ENCODE measurements around the gene PLCG2.

Gene PLCG2

GRCh38 chr16:81905277-81905676 lies 126.2 kb downstream of the PLCG2 start:
- no peak for DNase-seq (ENCODE audit: low read depth in 1 of 2, low spot score in 1 of 2)

GRCh38 chr16:81907681-81908080 lies 128.6 kb downstream of the PLCG2 start:
- DNase-seq (ENCODE audit: low read depth in 1 of 2, low spot score in 1 of 2), result no peak

- no peak for DNase-seq (ENCODE audit: low read depth in 1 of 2, low spot score in 1 of 2)
Measured at GRCh38 chr16:81908466-81909262, 129.6 kb downstream of the PLCG2 start.

- DNase-seq (ENCODE audit: low read depth in 1 of 2, low spot score in 1 of 2), result no peak
Measured at GRCh38 chr16:81910366-81910885, 131.3 kb downstream of the PLCG2 start.

GRCh38 chr16:81912395-81912794 lies 133.3 kb downstream of the PLCG2 start:
- no peak for DNase-seq (ENCODE audit: low read depth in 1 of 2, low spot score in 1 of 2)

GRCh38 chr16:81913222-81913621 lies 134.1 kb downstream of the PLCG2 start:
- DNase-seq (ENCODE audit: low read depth in 1 of 2, low spot score in 1 of 2), result no peak

GRCh38 chr16:81917375-81917774 lies 138.3 kb downstream of the PLCG2 start:
- no peak for DNase-seq (ENCODE audit: low read depth in 1 of 2, low spot score in 1 of 2)

GRCh38 chr16:81918927-81919326 lies 139.8 kb downstream of the PLCG2 start:
- no peak for DNase-seq (ENCODE audit: low read depth in 1 of 2, low spot score in 1 of 2)

GRCh38 chr16:81920498-81920897 lies 141.4 kb downstream of the PLCG2 start:
- no peak for DNase-seq (ENCODE audit: low read depth in 1 of 2, low spot score in 1 of 2)

GRCh38 chr16:81921085-81921814 lies 142.2 kb downstream of the PLCG2 start:
- no peak for DNase-seq (ENCODE audit: low read depth in 1 of 2, low spot score in 1 of 2)

- no peak for DNase-seq (ENCODE audit: low read depth in 1 of 2, low spot score in 1 of 2)
Measured at GRCh38 chr16:81921843-81922584, 142.9 kb downstream of the PLCG2 start.

- DNase-seq (ENCODE audit: low read depth in 1 of 2, low spot score in 1 of 2), result no peak
Measured at GRCh38 chr16:81923296-81923695, 144.2 kb downstream of the PLCG2 start.

GRCh38 chr16:81925016-81925415 lies 145.9 kb downstream of the PLCG2 start:
- DNase-seq (ENCODE audit: low read depth in 1 of 2, low spot score in 1 of 2), result no peak

- no peak for DNase-seq (ENCODE audit: low read depth in 1 of 2, low spot score in 1 of 2)
Measured at GRCh38 chr16:81926036-81926435, 146.9 kb downstream of the PLCG2 start.

GRCh38 chr16:81927561-81928185 lies 148.6 kb downstream of the PLCG2 start:
- DNase-seq (ENCODE audit: low read depth in 1 of 2, low spot score in 1 of 2), result no peak

GRCh38 chr16:81928271-81928918 lies 149.3 kb downstream of the PLCG2 start:
- DNase-seq (ENCODE audit: low read depth in 1 of 2, low spot score in 1 of 2), result no peak

GRCh38 chr16:81928975-81929374 lies 149.9 kb downstream of the PLCG2 start:
- DNase-seq (ENCODE audit: low read depth in 1 of 2, low spot score in 1 of 2), result no peak

GRCh38 chr16:81929841-81930240 lies 150.8 kb downstream of the PLCG2 start:
- DNase-seq (ENCODE audit: low read depth in 1 of 2, low spot score in 1 of 2), result no peak

- no peak for DNase-seq (ENCODE audit: low read depth in 1 of 2, low spot score in 1 of 2)
Measured at GRCh38 chr16:81931927-81932326, 152.8 kb downstream of the PLCG2 start.

- DNase-seq (ENCODE audit: low read depth in 1 of 2, low spot score in 1 of 2), result no peak
Measured at GRCh38 chr16:81932668-81933067, 153.6 kb downstream of the PLCG2 start.

GRCh38 chr16:81933361-81933760 lies 154.3 kb downstream of the PLCG2 start:
- no peak for DNase-seq (ENCODE audit: low read depth in 1 of 2, low spot score in 1 of 2)
